HEK293 (cell line): ENCODE measurements around the gene NUP62.

ENCODE experiments used
- CTCF ChIA-PET: fragments of 350-600 bp; formaldehyde crosslinking; extraction: SDS; loops from one replicate; lab custom pipeline; 2021; ENCODE audit warnings: antibody characterized with exemption; lab: Yijun Ruan, JAX
- POLR2A ChIA-PET: fragments of 300-600 bp; formaldehyde crosslinking; extraction: SDS; loops from one replicate; lab custom pipeline; 2020; ENCODE audit warnings: antibody characterized with exemption, inconsistent platforms; lab: Yijun Ruan, JAX
- H3K27ac ChIP-seq: fragments of 200-500 bp; sonication (Bioruptor generic); 2 replicates; pipeline ENCODE4 v1.5.1; 2014; ENCODE audit warnings: low read depth, low read length, control low read depth, inconsistent platforms; ENCODE audit errors: extremely low read depth
- H3K36me3 ChIP-seq, 2 experiments: fragments of 200-500 bp in 1 of 2; sonication (Bioruptor generic) in 1 of 2; 1 replicate in 1 of 2; 2 replicates in 1 of 2; pipeline ENCODE4 v1.5.1; 2014 to 2017; ENCODE audit warnings: inconsistent platforms in 2 of 2, low read length in 2 of 2; ENCODE audit not compliant: control insufficient read depth in 2 of 2, insufficient read depth in 1 of 2
- H3K4me1 ChIP-seq: fragments of 200-500 bp; sonication (Bioruptor generic); 2 replicates; pipeline ENCODE4 v1.5.1; 2014; ENCODE audit warnings: mild to moderate bottlenecking, low read length, inconsistent platforms; ENCODE audit not compliant: control insufficient read depth, insufficient read depth
- H3K4me3 ChIP-seq: 2 replicates; pipeline ENCODE4 v1.5.1; 2011; ENCODE audit warnings: low read depth, mild to moderate bottlenecking, control low read depth, low read length, moderate library complexity
- H3K9me3 ChIP-seq: fragments of 200-500 bp; sonication (Bioruptor generic); 2 replicates; pipeline ENCODE4 v1.5.1; 2014; ENCODE audit warnings: low read depth, low read length, inconsistent platforms; ENCODE audit not compliant: control insufficient read depth, insufficient read depth
- OVOL3 ChIP-seq: fragments of 450-650 bp; formaldehyde crosslinking; IDR thresholded peaks from 2 replicates; pipeline ENCODE4 v1.5.1; 2016; ENCODE audit warnings: missing biosample characterization, missing genetic modification characterization
- PRDM1 ChIP-seq: fragments of 450-650 bp; formaldehyde crosslinking; IDR thresholded peaks from 2 replicates; pipeline ENCODE4; 2016; ENCODE audit warnings: missing biosample characterization, missing genetic modification characterization
- REST ChIP-seq: fragments of 450-650 bp; formaldehyde crosslinking; IDR thresholded peaks from 2 replicates; pipeline ENCODE4 v1.5.1; 2016; ENCODE audit warnings: missing biosample characterization, missing genetic modification characterization
- SCRT1 ChIP-seq: fragments of 450-650 bp; formaldehyde crosslinking; IDR thresholded peaks from 2 replicates; pipeline ENCODE4 v1.5.1; 2016; ENCODE audit warnings: missing biosample characterization, missing genetic modification characterization, borderline replicate concordance
- TRIM28 ChIP-seq: IDR thresholded peaks from 2 replicates; pipeline ENCODE4 v1.6.1; 2011; ENCODE audit warnings: low read length, control low read depth, borderline replicate concordance
- ZBTB1 ChIP-seq: fragments of 450-650 bp; formaldehyde crosslinking; IDR thresholded peaks from 2 replicates; pipeline ENCODE4 v1.5.1; 2016; ENCODE audit warnings: missing biosample characterization, missing genetic modification characterization
- ZBTB21 ChIP-seq: fragments of 450-650 bp; formaldehyde crosslinking; IDR thresholded peaks from 2 replicates; pipeline ENCODE4 v1.5.1; 2017; ENCODE audit warnings: missing biosample characterization, missing genetic modification characterization
- ZBTB7A ChIP-seq: fragments of 450-650 bp; formaldehyde crosslinking; IDR thresholded peaks from 2 replicates; pipeline ENCODE4 v1.5.1; 2016; ENCODE audit warnings: low read depth, missing biosample characterization, missing genetic modification characterization
- ZNF214 ChIP-seq: fragments of 450-650 bp; formaldehyde crosslinking; IDR thresholded peaks from 2 replicates; pipeline ENCODE4 v1.5.1; 2017; ENCODE audit warnings: missing biosample characterization, mild to moderate bottlenecking, missing genetic modification characterization, borderline replicate concordance
- ZNF544 ChIP-seq: fragments of 450-650 bp; formaldehyde crosslinking; IDR thresholded peaks from 2 replicates; pipeline ENCODE4 v1.5.0; 2017; ENCODE audit warnings: missing biosample characterization, missing genetic modification characterization
- ZNF785 ChIP-seq: fragments of 450-650 bp; formaldehyde crosslinking; IDR thresholded peaks from 2 replicates; pipeline ENCODE4 v1.5.1; 2016; ENCODE audit warnings: missing biosample characterization, missing genetic modification characterization
- ZNF792 ChIP-seq: fragments of 450-650 bp; formaldehyde crosslinking; IDR thresholded peaks from 2 replicates; pipeline ENCODE4 v1.5.1; 2016; ENCODE audit warnings: missing biosample characterization, missing genetic modification characterization
- TF ChIP-seq, protein P1 (sequence below): fragments of 450-650 bp; formaldehyde crosslinking; IDR thresholded peaks from 2 replicates; pipeline ENCODE4 v1.5.1; 2016; ENCODE audit warnings: missing biosample characterization, missing genetic modification characterization
- TF ChIP-seq, protein P2 (sequence below): fragments of 450-650 bp; formaldehyde crosslinking; IDR thresholded peaks from 2 replicates; pipeline ENCODE4 v1.5.1; 2017; ENCODE audit warnings: missing biosample characterization, missing genetic modification characterization
- TF ChIP-seq, protein P3 (sequence below): fragments of 450-650 bp; formaldehyde crosslinking; IDR thresholded peaks from 2 replicates; pipeline ENCODE4; 2016; ENCODE audit warnings: missing biosample characterization, missing genetic modification characterization

The NUP62 gene

GRCh38 chr19:49954933-49955332 is 25.6 kb upstream of the NUP62 start:
- Histone ChIP-seq H3K9me3 (no peaks in the 10 kb centered on the region), H3K36me3 (no peaks in the 10 kb centered on the region), H3K4me1 (0 out of 2 replicates have a peak, but pooled peaks cover 2% of the 10 kb centered on the region), H3K27ac (no peak overlapping the region), H3K4me3 (no peak overlapping the region)
- ChIA-PET CTCF (interaction anchor here (0.9 to 11.4 kb wide), 4 partner anchors 11 to 271 kb away, joined by 3 to 100 read pairs (median 11); no protein-coding TSS in a partner anchor), POLR2A (no interaction called here)
- TF ChIP-seq, protein P1, sequence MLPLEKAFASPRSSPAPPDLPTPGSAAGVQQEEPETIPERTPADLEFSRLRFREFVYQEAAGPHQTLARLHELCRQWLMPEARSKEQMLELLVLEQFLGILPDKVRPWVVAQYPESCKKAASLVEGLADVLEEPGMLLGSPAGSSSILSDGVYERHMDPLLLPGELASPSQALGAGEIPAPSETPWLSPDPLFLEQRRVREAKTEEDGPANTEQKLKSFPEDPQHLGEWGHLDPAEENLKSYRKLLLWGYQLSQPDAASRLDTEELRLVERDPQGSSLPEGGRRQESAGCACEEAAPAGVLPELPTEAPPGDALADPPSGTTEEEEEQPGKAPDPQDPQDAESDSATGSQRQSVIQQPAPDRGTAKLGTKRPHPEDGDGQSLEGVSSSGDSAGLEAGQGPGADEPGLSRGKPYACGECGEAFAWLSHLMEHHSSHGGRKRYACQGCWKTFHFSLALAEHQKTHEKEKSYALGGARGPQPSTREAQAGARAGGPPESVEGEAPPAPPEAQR (tag by site-specific recombination), result no peak

DNA sequence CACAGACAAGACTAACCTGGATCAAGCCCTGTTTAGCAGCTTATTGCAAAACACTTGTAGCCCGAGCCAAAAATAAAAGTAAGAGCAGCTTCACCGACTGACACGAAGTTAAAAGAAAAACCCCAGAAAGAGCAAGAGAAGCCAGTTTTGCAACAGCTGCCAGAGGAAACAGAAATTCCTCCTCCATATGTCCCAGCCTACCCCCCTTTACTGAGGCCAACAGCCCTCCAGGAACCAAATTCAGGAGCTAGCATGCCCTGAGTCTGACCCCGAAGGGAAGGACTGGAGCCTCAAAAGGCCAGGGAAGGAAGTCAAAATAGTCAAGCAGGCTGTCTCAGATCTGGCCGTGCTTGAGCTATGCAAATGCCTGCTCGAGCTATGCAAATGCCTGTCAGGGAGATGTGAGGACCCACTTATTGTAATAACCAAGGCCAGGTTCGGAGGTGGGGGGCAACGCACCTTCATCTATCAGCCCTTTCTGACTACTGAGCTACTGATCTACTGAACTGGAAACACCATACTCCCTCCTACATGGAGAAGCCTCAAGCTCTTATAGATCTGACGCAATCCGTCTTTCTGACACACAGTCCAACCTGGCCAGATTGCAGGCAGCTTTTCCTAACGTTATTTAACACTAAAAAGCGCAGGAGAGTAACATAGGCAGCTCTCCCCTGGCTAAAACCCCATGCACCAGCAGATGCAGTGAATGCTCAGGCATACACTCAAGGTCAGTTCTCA is 25.0 kb upstream of the NUP62 start:
- no peak overlapping the region for H3K27ac ChIP-seq
- H3K9me3 ChIP-seq, result no peaks in the 10 kb centered on the region
- no peak overlapping the region for H3K4me3 ChIP-seq
- TF ChIP-seq ZBTB21 (tag by site-specific recombination) (no peak), REST (tag by site-specific recombination) (no peak), ZBTB7A (no peak), SCRT1 (tag by site-specific recombination) (no peak), ZNF792 (no peak), TRIM28 (no peak), ZBTB1 (tag by site-specific recombination) (no peak), ZNF544 (no peak), PRDM1 (tag by site-specific recombination) (no peak), ZNF214 (no peak), OVOL3 (tag by site-specific recombination) (no peak), ZNF785 (no peak)
- TF ChIP-seq, protein P2, sequence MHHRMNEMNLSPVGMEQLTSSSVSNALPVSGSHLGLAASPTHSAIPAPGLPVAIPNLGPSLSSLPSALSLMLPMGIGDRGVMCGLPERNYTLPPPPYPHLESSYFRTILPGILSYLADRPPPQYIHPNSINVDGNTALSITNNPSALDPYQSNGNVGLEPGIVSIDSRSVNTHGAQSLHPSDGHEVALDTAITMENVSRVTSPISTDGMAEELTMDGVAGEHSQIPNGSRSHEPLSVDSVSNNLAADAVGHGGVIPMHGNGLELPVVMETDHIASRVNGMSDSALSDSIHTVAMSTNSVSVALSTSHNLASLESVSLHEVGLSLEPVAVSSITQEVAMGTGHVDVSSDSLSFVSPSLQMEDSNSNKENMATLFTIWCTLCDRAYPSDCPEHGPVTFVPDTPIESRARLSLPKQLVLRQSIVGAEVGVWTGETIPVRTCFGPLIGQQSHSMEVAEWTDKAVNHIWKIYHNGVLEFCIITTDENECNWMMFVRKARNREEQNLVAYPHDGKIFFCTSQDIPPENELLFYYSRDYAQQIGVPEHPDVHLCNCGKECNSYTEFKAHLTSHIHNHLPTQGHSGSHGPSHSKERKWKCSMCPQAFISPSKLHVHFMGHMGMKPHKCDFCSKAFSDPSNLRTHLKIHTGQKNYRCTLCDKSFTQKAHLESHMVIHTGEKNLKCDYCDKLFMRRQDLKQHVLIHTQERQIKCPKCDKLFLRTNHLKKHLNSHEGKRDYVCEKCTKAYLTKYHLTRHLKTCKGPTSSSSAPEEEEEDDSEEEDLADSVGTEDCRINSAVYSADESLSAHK (tag by site-specific recombination), result no peak
- TF ChIP-seq, protein P3, sequence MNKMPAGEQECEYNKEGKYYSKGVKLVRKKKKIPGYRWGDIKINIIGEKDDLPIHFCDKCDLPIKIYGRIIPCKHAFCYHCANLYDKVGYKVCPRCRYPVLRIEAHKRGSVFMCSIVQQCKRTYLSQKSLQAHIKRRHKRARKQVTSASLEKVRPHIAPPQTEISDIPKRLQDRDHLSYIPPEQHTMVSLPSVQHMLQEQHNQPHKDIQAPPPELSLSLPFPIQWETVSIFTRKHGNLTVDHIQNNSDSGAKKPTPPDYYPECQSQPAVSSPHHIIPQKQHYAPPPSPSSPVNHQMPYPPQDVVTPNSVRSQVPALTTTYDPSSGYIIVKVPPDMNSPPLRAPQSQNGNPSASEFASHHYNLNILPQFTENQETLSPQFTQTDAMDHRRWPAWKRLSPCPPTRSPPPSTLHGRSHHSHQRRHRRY (tag by site-specific recombination), result no peak
- CTCF ChIA-PET, result interaction anchor here (1.0 to 11.4 kb wide), 3 partner anchors 12 to 29 kb away, joined by 5 to 100 read pairs (median 17); no protein-coding TSS in a partner anchor
- H3K4me1 ChIP-seq, result 0 out of 2 replicates have a peak, but pooled peaks cover 4% of the 10 kb centered on the region
- no peaks in the 10 kb centered on the region for H3K36me3 ChIP-seq
- POLR2A ChIA-PET, result no interaction called here
